Spleen (tissue), 7 donors: Measurements from ENCODE around the gene GARNL3.

Experiments
- CTCF ChIP-seq, 11 experiments: fragments of 200-600 bp in 7 of 11; fragments of 450-650 bp in 4 of 11; sonication (generic) in 4 of 11; IDR thresholded peaks in 8 of 11; conservative IDR thresholded peaks in 3 of 11; 1 replicate in 7 of 11; 2 replicates in 4 of 11; pipeline versions ENCODE4 v1.4.0 to v1.8.0; 2016 to 2021; ENCODE audit warnings: antibody characterized with exemption in 11 of 11, inconsistent platforms in 4 of 11, mild to moderate bottlenecking in 1 of 11
- POLR2A ChIP-seq, 3 donors: fragments of 450-650 bp; IDR thresholded peaks; one replicate each; pipeline ENCODE4 v1.5.1; 2017; ENCODE audit warnings: antibody characterized with exemption in 3 of 3, mild to moderate bottlenecking in 1 of 3
- POLR2AphosphoS5 ChIP-seq, 3 donors: sonication (generic); formaldehyde crosslinking; IDR thresholded peaks; one replicate each; pipeline ENCODE4 v1.5.1; 2017; ENCODE audit warnings: antibody characterized with exemption in 3 of 3
- donor health status: DM: no; HTN: no; CAD: no; lungs with moderate emphysema.
- donor health status: DM: no; HTN: no; CAD: no.
- donor health status: DM: no; HTN: no; CAD: no.

DNA sequence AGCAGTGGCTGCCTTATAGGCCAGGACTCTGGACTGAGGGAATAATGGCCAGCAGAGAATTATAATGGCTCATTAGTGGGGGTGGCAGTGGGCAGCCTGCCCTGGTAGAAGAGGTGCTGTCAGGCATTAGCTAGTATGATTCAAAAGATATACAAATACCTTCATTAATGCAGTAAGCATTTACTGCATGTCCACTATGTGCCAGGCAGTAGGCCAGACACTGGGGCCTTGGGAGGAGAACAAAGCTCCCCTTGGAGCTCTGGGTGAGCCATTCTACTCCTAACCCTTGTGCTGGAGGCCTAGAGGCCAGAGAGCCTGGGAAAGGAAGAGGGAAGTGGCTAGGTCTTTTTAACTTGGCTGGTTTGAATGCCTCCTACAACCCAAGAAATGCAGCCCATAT is 2.0 kb upstream of the GARNL3 start:
- no peak for TF ChIP-seq CTCF (IDR thresholded peaks at IDR 0.05 in 8 of 11, conservative IDR thresholded peaks at IDR 0.05 in 3 of 11)
- no peak for TF ChIP-seq POLR2A (IDR thresholded peaks at IDR 0.05)
- TF ChIP-seq POLR2AphosphoS5 (IDR thresholded peaks at IDR 0.05): no peak
